Stimulated activated CD8-positive, alpha-beta memory T cell treated with anti-CD3 and anti-CD28 coated beads, Interleukin-2, amount 100 ng/mL, for 48 hours (primary cell): ENCODE results near the gene STAG1.
"Not testable (repeated sequence)": the region's sequence is repeated elsewhere in the genome, so short reads cannot be mapped to it uniquely, and the experiment has no call there.

Experiments used
- DNase-seq, 2 donors: peaks; one replicate each; pipeline ENCODE4 v3.0.0-alpha.2; 2020; ENCODE audit warnings: low read depth in 2 of 2

STAG1 gene

DNA sequence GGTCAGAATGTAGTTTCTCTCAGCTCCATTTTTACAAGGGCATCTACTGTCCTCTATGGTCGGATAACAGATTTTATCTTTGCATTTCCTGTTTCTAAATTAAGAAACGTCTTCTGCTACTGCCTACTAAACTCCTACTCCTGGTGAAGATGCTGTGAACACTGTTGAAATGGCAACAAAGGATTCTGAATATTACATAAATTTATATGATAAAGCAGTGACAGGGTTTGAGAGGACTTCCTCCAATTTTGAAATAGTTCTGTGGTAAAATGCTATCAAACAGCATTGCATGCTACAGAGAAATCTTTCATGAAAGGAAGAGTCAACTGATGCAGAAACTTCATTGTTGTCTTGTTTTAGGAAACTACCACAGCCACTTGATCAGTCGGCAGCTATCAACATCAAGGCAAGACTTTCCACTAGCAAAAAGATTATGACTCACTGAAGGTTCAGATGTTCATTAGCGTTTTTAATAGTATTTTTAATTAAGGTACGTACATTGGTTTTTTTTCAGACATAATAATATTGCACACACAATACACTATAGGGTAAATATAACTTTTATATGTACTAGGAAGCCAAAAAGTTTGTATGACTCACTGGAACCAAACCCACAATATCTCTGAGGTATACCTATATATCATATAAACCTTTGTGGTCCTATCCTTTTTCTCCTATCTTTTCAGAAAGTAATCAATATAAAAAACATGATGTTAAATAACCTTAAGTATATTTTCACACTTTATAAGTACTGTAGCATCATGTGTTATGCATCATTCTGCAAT is 156.1 kb downstream of the STAG1 start:
- no peak for DNase-seq

DNA sequence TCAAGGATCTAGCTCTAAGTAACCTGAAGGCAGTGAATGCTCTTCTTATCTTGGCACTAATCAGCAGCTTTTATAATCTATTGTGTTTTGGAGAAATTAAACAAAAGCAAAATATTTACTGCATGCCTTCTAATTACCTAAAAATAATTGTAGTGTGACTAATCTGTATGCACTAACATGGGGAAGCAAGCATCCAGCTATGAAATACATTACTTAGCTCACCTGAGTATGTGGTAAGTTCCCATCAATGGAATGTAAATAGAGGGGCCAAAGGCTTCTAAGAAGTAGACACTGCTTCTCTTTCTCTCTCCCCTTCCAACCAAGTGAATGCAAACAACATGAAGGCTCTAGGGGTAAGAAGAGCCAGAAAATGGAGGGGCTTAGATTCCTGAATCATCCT is 165.6 kb downstream of the STAG1 start:
- DNase-seq = no peak

DNA sequence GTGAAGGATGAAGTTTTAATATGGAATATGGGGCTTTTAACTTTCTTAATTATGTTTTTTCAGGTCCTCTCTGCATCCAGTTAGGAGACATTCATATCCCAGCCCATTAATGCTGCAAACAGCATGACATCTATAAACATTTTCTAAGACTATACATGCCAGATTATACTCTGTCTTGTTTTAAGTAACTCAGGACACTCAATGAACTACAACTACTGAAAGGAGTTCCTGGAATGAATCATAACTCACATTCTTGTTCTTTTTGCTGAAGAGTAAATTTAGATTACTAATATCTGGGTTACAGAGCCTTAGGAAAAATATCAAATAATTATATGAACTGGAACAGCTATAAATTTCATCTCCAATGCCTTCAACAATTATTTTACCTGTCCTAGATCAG is 167.4 kb downstream of the STAG1 start:
- no peak for DNase-seq

DNA sequence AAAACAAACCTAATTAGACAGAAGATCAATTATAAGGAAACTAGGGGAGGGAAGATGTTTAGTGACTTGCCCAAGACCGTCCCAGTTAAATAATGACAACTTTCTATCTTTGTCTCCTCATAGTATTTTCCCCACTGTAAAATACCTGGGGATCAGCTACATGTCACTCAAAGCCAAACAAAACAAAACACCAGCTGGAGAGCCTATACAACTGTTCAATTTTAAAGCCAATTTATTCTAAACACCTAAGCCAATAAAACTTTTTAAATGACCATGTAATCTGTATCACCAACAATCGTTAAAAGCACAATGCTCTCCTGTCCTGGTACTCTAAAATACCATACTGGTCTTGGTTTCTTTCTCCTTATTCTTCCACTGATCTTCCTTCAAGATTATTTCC is 168.4 kb downstream of the STAG1 start:
- DNase-seq = no peak

DNA sequence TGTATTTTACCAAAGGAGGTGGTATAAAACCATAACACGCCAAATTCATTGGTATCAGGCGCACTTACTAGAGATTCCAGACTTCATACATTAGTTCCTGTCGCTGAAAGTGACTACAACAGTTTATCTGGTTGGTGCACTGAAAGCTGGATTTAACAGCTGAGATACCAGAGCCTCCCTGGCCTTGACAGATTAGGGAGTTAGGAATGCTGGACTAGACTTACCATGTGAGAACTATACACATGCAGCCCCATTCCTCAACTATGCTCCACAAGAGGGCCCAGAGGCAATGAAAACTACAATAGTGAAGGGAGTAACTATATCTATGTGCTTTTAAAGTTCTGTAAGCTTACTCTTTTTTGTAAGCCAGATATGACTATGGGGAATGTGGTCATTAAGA is 174.4 kb downstream of the STAG1 start:
- no peak for DNase-seq

DNA sequence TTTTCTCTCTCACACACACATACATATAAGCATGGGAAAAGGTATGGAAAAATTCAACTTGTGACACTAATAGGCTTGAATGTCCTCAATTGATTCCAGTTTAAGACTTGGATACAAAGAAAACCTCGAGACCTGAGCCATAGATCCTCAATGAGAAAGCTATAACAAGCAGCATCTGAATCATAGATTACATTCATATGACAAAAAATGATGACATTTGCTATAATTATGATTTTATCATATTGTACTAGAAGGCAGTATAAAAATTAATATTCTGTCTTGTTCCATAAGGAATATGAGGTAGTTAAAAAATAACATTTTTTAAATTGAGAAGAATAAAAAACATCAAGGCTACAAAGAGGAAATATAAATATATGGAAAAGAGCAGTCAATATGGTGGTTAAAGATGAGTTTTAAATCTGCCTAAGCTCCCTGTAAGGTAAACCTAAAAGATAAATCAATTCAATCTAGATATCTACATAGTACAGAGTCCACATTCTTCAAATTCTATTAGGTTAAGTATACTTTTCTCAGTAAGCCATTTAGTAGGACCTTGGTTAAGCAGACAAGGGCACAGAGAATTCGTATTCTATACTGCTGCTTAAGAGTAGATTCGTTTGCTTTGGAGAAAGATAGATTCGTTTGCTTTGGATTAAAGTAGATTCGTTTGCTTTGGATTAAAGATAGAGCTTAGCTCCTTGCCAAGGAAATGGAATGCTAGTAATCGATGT is 175.7 kb downstream of the STAG1 start:
- no peak for DNase-seq

DNA sequence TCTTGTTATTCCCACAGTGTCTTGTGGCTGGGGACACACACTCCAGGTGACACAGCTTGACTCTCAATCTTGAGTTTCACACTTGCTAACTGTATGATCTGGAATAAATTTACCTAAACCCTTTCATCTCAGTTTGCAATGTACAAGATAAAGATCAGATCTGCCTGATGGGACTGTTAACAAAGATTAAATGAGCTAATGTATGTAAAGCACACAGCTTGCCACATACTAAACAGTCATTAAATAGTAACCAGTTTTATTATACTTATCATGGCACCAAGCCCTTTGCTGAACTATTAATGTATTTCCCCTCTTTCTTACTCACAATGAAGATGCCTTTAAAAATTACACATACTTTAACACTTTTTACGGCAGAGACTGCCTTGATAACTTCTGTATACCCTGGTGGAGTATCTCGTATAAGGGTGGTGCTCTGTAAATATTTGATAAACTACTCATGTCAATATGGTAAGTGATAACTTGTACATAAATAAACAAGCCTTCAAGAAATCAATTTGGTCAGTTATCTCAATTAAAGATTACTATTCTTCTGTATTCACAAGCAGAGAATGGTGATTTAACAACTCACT is 184.5 kb downstream of the STAG1 start:
- no peak for DNase-seq

DNA sequence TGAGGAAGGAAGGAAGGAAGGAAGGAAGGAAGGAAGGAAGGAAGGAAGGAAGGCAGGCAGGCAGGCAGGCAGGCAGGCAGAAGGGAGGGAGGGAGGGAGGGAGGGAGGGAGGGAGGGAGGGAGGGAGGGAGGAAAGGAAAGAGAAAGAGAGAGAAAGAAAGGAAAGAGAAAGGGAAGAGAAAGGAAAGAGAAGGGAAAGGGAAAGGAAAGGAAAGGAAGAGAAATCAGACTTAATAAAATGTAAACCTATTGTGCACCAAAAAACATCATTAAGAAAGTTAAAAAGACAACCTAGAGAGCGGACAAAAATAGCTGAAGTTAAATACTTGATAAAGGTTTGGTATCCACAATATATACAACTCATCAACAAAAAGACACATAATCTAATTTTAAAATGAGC is 187.2 kb downstream of the STAG1 start:
- not testable (repeated sequence) for DNase-seq

DNA sequence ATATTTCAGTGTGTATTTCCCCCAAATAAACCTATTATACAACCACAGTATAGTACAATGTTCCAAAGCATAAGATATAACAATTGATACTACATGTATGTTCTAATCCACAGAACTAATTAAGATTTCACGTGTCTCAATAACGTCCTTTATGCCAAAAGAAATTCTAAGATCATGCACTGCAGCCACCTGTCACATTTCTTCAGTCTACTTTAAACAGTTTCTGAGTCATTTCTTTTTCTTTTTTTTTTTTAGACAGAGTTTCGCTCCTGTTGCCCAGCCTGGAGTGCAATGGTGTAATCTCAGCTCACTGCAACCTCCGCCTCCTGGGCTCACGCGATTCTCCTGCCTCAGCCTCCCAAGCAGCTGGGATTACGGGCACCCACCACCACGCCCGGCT is 190.2 kb downstream of the STAG1 start:
- no peak for DNase-seq

DNA sequence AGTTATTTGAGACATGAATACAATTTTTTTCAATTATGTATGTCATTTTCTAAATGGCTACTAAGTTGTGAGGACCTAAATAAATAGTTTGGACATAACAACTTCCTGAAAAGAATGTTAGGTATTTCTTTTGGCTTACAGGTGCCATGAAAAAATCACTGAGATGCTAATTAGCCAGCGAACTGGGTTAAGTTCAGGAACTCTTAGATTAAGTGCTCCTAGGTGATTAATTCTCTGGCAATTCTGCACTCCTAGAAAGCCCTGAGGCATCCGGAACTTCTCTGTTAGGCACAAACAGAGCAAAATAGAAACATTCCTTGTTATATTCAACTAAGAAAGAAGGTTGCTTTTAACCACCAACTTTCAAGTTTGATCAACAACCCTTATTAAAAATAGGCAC is 192.3 kb downstream of the STAG1 start:
- DNase-seq = no peak

DNA sequence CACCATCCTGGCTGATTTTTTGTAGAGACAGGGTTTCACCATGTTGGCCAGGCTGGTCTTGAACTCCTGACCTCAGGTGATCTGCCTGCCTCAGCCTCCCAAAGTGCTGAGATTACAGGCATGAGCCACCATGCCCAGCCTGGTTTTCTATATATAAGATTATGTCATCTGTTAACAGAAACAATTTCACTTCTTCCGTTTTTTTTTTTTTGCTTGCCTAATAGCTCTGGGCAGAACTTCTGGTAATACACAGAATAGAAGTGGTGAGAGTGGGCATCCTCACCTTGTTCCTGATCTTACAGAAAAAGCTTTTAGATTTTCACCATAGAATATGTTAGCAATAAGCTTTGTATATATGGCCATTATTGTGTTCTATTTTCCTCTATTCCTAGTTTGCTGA is 202.7 kb downstream of the STAG1 start:
- not testable (repeated sequence) for DNase-seq

DNA sequence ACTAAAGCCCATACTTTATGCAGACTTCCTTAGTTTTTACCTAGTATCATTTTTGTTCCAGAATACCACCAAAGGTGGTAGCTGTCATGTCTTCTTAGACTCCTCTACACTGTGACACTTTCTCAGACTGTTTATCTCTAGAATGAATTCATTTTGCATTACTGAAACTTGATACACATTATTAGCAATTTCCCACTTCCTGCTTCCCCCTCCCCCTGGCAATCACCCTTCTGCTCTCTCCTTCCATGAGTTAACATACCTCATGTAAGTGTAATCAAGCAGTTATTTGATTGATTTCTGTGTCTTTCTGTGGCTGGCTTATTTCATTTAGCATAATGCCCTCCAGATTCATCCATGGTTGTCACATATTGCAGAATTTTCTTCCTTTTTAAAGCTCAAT is 204.9 kb downstream of the STAG1 start:
- no peak for DNase-seq

DNA sequence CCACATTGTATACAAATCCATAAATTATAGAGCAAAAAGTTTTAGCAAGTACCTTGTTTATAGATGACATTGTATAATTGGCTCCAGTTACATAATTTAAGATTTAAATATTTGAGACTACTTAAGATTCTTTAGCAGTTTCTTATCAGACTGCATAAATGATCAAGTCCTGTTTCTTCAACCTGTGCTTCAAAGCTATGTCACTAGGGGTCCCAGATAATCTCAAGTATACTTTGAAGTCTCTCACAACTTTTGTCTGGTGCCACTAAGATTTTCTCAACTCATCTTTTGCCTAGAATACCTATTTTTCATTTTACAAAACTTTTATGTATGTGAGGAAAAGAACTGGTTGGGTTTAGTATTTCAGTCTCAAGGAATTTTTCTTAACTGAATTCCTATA is 205.5 kb downstream of the STAG1 start:
- no peak for DNase-seq

DNA sequence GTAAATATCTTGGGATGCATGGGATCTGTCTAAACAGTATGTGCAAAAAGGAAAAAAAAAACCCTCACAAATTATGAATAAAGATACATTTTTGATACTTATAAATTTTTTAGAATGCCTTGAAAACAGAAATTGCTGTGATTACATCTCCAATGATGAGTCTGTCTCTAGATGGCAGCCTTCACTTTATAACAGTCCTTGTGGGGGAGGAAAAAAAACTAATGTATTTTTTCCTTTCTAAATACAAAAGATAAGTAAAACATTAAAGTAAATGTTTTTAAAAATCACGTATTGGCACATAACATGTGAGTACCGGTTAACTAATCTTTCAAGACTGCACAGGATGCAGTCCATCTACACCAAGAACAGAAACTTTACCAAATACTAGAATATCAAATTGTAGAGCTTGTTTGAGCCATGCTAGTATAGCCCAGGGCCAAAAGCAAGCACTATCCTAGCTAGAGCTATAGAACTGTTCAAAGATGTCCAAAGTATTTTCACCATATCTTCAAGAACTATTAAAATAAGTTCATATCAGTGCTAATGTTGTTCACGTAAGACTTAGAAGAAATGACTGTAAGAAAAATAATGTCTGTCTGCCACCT is 206.4 kb downstream of the STAG1 start:
- DNase-seq = no peak

DNA sequence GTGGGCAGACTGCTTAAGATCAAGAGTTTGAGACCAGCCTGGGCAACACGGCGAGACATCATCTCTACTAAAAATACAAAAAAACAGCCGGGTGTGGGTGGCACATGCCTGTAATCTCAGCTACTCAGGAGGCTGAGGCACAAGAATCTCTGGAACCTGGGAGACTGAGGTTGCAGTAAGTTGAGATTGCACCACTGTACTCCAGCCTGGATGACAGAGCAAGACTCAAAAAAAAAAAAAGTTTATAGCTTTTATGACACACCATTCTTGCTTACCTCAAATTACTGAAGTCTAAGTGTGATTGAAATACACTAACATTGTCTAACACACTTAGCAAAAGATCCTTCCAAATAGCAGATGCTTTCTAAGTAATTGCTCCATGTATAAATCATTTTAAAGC is 207.6 kb downstream of the STAG1 start:
- no peak for DNase-seq

DNA sequence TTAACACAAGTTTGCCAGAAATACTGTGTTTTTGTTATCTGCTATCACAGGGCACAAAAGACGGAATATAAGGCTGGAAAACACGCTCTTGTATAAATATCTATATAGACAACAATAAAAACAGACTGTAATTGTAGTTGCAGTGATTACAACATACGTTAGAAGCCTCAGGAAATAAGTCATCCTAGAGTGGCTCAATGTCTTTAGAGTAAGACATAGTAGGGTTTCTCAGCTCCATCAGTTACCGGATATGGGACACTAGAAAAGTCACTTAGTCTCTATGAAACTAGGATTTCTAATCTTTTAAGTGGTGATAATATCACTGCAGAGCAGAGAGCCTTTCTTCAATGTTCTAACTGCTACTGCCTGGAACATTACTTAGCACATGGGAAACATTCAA is 208.8 kb downstream of the STAG1 start:
- no peak for DNase-seq

DNA sequence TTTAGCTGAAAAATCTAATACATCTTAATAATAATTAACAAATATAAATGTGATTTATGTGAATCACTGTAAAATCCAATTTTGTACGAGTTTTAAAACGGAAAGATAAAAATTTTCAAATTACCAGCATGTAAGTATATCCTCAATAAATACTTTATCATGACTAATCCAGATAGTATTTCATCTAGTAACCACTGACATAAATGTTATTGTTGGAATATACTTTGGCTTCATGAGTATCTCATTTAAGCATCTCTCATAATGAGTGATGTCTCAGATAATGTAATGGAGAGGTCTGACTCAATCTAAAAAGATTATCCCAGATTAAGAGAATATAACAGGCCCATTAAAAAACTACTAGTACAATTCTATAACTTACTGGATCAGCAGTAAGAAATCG is 216.3 kb downstream of the STAG1 start:
- DNase-seq = no peak

DNA sequence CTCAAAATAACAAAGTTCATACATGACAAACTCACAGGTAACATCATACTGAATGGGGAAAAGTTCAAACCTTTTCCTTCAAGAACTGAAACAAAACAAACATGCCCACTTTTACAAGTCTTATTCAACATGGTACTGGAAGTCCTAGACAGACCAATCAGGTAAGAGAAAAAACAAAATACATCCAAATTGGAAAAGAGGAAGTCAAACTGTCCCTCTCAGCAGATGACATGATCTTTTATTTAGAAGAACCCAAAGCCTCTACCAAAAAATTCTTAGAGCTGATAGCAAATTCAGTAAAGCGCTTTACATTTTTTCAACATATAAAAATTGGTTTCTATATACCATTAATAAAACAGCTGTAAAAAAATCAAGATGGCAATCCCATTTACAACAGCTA is 219.4 kb downstream of the STAG1 start:
- DNase-seq = no peak

DNA sequence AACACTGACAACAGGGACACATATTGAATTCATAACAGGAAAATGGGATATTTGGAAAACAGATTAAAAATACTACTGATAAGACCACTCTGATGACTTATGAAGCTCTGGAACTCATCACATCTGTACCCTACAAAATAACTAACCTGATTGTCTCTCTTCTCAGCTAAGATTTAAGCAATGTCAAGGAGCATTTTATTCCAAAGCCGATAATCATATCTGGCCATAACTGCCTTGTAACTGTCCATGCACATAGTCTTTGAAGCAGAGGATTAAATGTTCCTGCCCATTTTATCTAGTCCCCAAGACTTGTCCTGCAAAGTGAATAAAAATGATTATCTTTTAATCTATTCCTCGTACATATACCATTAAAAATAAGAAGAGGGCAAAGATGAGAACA is 234.1 kb downstream of the STAG1 start:
- no peak for DNase-seq

DNA sequence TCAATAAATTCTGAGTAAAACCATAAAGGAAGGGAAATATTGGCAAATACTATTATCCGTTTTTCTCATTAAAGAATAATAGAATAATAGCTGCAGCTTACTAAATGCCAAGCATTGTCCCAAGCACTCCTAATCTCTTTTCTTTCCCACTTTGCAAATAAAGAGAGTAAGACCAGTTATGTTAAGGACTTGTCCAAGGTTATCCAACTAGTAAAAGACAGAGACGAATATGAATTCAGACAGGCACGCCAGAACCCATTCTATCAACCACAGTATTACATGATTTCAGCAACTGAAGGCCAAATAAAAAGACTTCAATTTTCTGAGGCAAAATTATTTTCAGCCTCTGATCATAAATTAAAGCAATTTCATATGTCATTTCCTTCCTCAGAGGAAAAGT is 235.5 kb downstream of the STAG1 start:
- no peak for DNase-seq

DNA sequence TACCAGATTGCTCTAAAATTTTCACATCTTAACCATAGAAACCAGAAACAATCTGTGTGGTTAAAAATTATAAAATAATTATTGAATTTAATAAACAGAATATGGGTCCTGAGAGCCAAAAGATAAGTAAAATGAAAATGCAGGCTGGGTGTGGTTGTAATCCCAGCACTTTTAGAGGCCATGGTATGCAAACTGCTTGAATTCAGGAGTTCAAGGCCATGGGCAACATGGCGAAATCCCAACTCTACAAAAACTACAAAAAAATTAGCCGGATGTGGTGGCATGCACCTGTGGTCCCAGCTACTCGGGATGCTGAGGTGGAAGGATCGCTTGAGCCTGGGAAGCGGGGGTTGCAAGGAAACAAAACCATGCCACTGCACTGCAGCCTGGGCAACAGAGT is 236.1 kb downstream of the STAG1 start:
- DNase-seq = no peak

DNA sequence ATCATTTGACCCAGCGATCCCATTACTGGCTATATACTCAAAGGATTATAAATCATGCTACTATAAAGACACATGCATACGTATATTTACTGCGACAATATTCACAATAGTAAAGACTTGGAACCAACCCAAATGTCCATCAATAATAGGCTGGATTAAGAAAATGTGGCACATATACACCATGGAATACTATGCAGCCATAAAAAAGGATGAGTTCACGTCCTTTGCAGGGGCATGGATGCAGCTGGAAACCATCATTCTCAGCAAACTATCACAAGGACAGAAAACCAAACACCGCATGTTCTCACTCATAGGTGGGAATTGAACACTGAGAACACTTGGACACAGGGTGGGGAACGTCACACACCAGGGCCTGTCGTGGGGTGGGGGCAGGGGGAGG is 237.6 kb downstream of the STAG1 start:
- DNase-seq = not testable (repeated sequence)

DNA sequence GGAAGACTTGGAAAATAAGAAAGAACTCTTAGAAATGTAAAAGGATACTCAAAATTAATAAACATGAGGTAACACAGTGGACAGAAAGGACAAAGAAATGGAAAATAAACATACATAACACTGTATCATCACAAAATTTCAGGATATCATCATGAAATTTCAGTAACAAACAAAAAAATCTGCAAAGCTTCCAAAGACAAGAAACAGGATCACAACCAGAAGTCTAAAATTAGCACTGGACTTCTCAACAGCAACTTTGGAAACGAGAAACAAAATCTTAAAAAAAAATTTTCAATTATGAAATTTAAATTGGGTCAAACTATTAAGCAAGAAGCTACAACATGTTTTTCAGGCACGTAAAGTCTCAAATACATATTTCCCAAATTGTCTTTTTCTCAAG is 238.8 kb downstream of the STAG1 start:
- no peak for DNase-seq
